HEK293T (cell line): Measurements from ENCODE around the gene METTL26.

Experiments used
- ARNT ChIP-seq: fragments of 450-650 bp; IDR thresholded peaks from 2 replicates; pipeline ENCODE4 v1.6.1; 2017; ENCODE audit warnings: mild to moderate bottlenecking
- BHLHE40 ChIP-seq: fragments of 450-650 bp; IDR thresholded peaks from 2 replicates; pipeline ENCODE4 v1.6.1; 2016; ENCODE audit warnings: mild to moderate bottlenecking, moderate library complexity, borderline replicate concordance
- ELF4 ChIP-seq: fragments of 450-650 bp; IDR thresholded peaks from 2 replicates; pipeline ENCODE4 v1.6.1; 2017; ENCODE audit warnings: antibody characterized with exemption
- FOXA1 ChIP-seq: fragments of 450-650 bp; IDR thresholded peaks from 2 replicates; pipeline ENCODE4 v1.6.1; 2016; ENCODE audit warnings: mild to moderate bottlenecking
- FOXK2 ChIP-seq: fragments of 450-650 bp; IDR thresholded peaks from 2 replicates; pipeline ENCODE4 v1.6.1; 2016; ENCODE audit warnings: mild to moderate bottlenecking
- FOXM1 ChIP-seq: fragments of 450-650 bp; IDR thresholded peaks from 2 replicates; pipeline ENCODE4 v1.6.1; 2017; ENCODE audit warnings: mild to moderate bottlenecking, borderline replicate concordance
- L3MBTL2 ChIP-seq: fragments of 450-650 bp; conservative IDR thresholded peaks from 2 replicates; pipeline ENCODE4 v1.6.1; 2016; ENCODE audit warnings: mild to moderate bottlenecking
- NFRKB ChIP-seq: fragments of 450-650 bp; IDR thresholded peaks from 2 replicates; pipeline ENCODE4 v1.6.1; 2016; ENCODE audit warnings: mild to moderate bottlenecking, moderate library complexity
- SP1 ChIP-seq: fragments of 450-650 bp; IDR thresholded peaks from 2 replicates; pipeline ENCODE4 v1.6.1; 2017
- TARDBP ChIP-seq: fragments of 450-650 bp; IDR thresholded peaks from 2 replicates; pipeline ENCODE4 v1.6.1; 2016
- ZNF384 ChIP-seq: fragments of 450-650 bp; IDR thresholded peaks from 2 replicates; pipeline ENCODE4 v1.6.1; 2016
- TF ChIP-seq, protein P1 (sequence below): fragments of 450-650 bp; IDR thresholded peaks from 2 replicates; pipeline ENCODE4 v1.6.1; 2016

DNA sequence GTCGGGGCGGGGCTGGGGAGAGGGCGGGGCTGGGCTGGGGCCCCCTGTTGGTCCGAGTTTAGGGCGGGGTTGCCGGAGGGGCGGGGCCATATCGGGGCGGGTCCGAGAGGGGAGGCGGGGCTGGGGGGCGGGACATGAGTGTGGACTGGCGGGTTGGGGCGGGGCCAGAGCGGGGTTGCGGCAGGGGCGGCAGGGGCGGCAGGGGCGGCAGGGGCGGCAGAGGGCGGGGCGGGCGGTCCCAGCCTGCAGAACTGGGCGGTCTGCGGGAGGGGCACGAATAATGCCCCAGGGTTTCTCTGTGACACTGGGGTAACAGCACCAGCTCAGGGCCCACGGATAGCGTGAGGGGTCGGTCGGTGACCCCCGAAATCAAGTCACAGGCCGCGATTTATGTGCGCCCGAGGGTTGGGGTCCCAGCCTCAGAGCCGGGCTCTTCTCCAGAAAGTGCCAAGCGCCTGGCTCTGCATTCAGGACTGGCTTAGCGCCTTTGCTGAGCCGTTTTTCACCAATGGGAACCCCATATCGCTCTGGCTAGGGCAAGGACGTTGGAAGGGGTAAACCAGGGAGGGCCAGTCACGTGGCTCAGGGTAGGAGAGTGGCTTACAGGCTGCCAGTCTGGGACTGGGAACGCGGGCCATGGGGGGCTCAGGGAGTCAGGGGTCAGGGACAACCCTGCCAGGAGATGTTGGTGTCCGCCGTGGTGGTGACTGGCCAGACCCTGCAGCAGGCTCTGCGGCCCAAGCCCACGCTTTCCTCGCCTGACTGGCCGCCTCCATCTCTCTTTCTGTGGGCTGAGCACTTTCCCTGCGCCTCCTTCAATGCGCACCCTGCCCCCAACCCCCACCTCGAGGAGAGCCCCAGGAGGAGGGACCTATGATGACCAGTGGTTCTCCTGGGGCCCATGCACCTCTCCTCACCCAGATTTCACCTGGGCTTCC is 1.2 kb upstream of the METTL26 start:
- TF ChIP-seq FOXA1 (no peak), SP1 (no peak), L3MBTL2 (no peak), ZNF384 (no peak), FOXK2 (no peak), FOXM1 (no peak), TARDBP (no peak), BHLHE40 (no peak), NFRKB (no peak), ARNT (no peak), ELF4 (no peak)
- TF ChIP-seq, protein P1, sequence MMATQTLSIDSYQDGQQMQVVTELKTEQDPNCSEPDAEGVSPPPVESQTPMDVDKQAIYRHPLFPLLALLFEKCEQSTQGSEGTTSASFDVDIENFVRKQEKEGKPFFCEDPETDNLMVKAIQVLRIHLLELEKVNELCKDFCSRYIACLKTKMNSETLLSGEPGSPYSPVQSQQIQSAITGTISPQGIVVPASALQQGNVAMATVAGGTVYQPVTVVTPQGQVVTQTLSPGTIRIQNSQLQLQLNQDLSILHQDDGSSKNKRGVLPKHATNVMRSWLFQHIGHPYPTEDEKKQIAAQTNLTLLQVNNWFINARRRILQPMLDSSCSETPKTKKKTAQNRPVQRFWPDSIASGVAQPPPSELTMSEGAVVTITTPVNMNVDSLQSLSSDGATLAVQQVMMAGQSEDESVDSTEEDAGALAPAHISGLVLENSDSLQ: no peak
